Caco-2 (cell line): ENCODE results near the gene CAP2. TPM values are rescaled to one million over a fixed set of nuclear protein-coding genes. Genes with fewer than 3 reads are reported as not detected.

Experiments used
- BruUV-seq: library from RNA; stranded (reverse); fragments of 400-500 nt; replicated peaks from 2 replicates; lab custom pipeline; 2021; lab: Mats Ljungman, UMichigan
- CTCF ChIA-PET: fragments of 300-600 bp; sonication (Branson Sonifier 250); formaldehyde crosslinking; loops from one replicate; lab custom pipeline; 2022; ENCODE audit warnings: antibody characterized with exemption; lab: Charles Lee
- POLR2A ChIA-PET: fragments of 300-600 bp; sonication (Branson Sonifier 250); formaldehyde crosslinking; loops from one replicate; lab custom pipeline; 2022; ENCODE audit warnings: antibody characterized with exemption; lab: Charles Lee
- DNase-seq, 2 experiments: peaks; one replicate each; pipeline versions ENCODE4 v3.0.0 to v3.0.0-alpha.2; 2020 to 2022
- H3K27me3 ChIP-seq: replicated peaks from 2 replicates; pipeline ENCODE4 v1.6.0; 2011; ENCODE audit warnings: low read length; ENCODE audit not compliant: control insufficient read depth, insufficient read depth
- H3K36me3 ChIP-seq: 2 replicates; pipeline ENCODE4 v1.5.1; 2011; ENCODE audit warnings: low read length; ENCODE audit not compliant: control insufficient read depth, insufficient read depth
- H3K4me1 ChIP-seq: fragments of 250-450 bp; sonication (Bioruptor Pico); 2 replicates; pipeline ENCODE4 v1.5.1; 2020; ENCODE audit warnings: mild to moderate bottlenecking
- H3K4me3 ChIP-seq: 2 replicates; pipeline ENCODE4 v1.5.1; 2011; ENCODE audit warnings: low read depth, mild to moderate bottlenecking, control low read depth, low read length
- H3K9me3 ChIP-seq: fragments of 250-450 bp; sonication (Bioruptor Pico); 2 replicates; pipeline ENCODE4 v1.5.1; 2020; ENCODE audit warnings: mild to moderate bottlenecking, moderate library complexity
- H3K27ac Mint-ChIP-seq: one replicate; pipeline ENCODE4 v1.8.0; 2022; ENCODE audit warnings: mixed read lengths; ENCODE audit not compliant: unreplicated experiment
- H3K27me3 Mint-ChIP-seq: one replicate; pipeline ENCODE4 v1.8.0; 2022; ENCODE audit warnings: mixed read lengths; ENCODE audit not compliant: insufficient read depth, unreplicated experiment
- H3K36me3 Mint-ChIP-seq: one replicate; pipeline ENCODE4 v1.8.0; 2022; ENCODE audit warnings: mild to moderate bottlenecking, mixed read lengths; ENCODE audit not compliant: insufficient read depth, unreplicated experiment
- H3K4me1 Mint-ChIP-seq: one replicate; pipeline ENCODE4 v1.8.0; 2022; ENCODE audit warnings: low read depth, mixed read lengths; ENCODE audit not compliant: unreplicated experiment
- H3K4me3 Mint-ChIP-seq: one replicate; pipeline ENCODE4 v1.8.0; 2022; ENCODE audit warnings: mild to moderate bottlenecking, moderate library complexity, mixed read lengths; ENCODE audit not compliant: unreplicated experiment
- H3K9me3 Mint-ChIP-seq: one replicate; pipeline ENCODE4 v1.8.0; 2022; ENCODE audit warnings: mixed read lengths; ENCODE audit not compliant: unreplicated experiment
- intact Hi-C: fragments of 100-400 bp; cut with micrococcal nuclease; formaldehyde crosslinking; loops from one replicate; pipeline ENCODE4 v1.10.0; 2022; ENCODE audit not compliant: unreplicated experiment
- total RNA-seq: library from RNA; stranded (reverse); gene quantifications from 2 replicates; pipeline ENCODE4 v1.2.3, GENCODE V29; 2022
- TF ChIP-seq, protein P1 (sequence below), 2 experiments: fragments of 200-600 bp in 1 of 2; IDR thresholded peaks; 1 replicate in 1 of 2; 2 replicates in 1 of 2; pipeline versions ENCODE4 v1.5.1 to v1.8.0; 2011 to 2022; ENCODE audit warnings: antibody characterized with exemption in 1 of 2, control low read depth in 1 of 2, inconsistent platforms in 1 of 2, low read depth in 1 of 2, low read length in 1 of 2, mild to moderate bottlenecking in 1 of 2, moderate library complexity in 1 of 2; ENCODE audit not compliant: insufficient read depth in 1 of 2, severe bottlenecking in 1 of 2, unreplicated experiment in 1 of 2

Gene CAP2
- total RNA-seq, 1 experiment from 2014 or later, result 8.9 TPM

DNA sequence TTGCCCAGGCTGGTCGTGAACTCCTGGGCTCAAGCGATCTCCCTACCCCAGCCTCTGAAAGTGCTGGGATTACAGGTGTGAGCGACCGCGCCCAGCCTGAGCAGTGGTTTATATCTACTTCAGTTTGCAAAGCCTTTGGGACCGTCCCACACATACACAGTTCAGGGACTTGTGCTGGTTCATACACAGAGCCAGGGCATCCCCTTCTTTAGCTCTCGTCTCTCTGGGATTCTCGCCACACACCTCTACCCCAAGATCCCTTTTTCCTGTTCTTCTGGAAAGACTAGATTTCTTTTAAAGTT, 12.5 kb downstream of the CAP2 start:
- CTCF ChIA-PET, result no interaction called here
- TF ChIP-seq, protein P1, sequence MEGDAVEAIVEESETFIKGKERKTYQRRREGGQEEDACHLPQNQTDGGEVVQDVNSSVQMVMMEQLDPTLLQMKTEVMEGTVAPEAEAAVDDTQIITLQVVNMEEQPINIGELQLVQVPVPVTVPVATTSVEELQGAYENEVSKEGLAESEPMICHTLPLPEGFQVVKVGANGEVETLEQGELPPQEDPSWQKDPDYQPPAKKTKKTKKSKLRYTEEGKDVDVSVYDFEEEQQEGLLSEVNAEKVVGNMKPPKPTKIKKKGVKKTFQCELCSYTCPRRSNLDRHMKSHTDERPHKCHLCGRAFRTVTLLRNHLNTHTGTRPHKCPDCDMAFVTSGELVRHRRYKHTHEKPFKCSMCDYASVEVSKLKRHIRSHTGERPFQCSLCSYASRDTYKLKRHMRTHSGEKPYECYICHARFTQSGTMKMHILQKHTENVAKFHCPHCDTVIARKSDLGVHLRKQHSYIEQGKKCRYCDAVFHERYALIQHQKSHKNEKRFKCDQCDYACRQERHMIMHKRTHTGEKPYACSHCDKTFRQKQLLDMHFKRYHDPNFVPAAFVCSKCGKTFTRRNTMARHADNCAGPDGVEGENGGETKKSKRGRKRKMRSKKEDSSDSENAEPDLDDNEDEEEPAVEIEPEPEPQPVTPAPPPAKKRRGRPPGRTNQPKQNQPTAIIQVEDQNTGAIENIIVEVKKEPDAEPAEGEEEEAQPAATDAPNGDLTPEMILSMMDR (IDR thresholded peaks at IDR 0.05; ENCODE audit: insufficient read depth in 1 of 2, low read depth in 1 of 2, low read length in 1 of 2, severe bottlenecking in 1 of 2, unreplicated experiment in 1 of 2), result no peak
- H3K4me1 ChIP-seq, result peaks cover 18% of the 10 kb centered on the region
- Mint-ChIP-seq H3K27ac (no peak overlapping the region), H3K9me3 (peaks cover 10% of the 10 kb centered on the region), H3K4me3 (no peak overlapping the region), H3K36me3 (peaks cover 6% of the 10 kb centered on the region), H3K27me3 (no peaks in the 10 kb centered on the region), H3K4me1 (peaks cover 25% of the 10 kb centered on the region)
- no peak for DNase-seq
- H3K36me3 ChIP-seq, result no peaks in the 10 kb centered on the region
- BruUV-seq, result no TSS peak
- POLR2A ChIA-PET, result no interaction called here
- intact Hi-C loops, result no loop called here
- H3K4me3 ChIP-seq, result no peak overlapping the region
- no peaks in the 10 kb centered on the region for H3K9me3 ChIP-seq
- H3K27me3 ChIP-seq, result no peaks in the 10 kb centered on the region

GRCh38 chr6:17408081-17408480, 14.7 kb downstream of the CAP2 start:
- no peaks in the 10 kb centered on the region for H3K9me3 ChIP-seq
- Mint-ChIP-seq H3K27ac (no peak overlapping the region), H3K4me1 (peaks cover 19% of the 10 kb centered on the region), H3K36me3 (peaks cover 6% of the 10 kb centered on the region), H3K27me3 (no peaks in the 10 kb centered on the region), H3K4me3 (no peak overlapping the region), H3K9me3 (peaks cover 10% of the 10 kb centered on the region)
- POLR2A ChIA-PET, result no interaction called here
- intact Hi-C loops, result no loop called here
- no peaks in the 10 kb centered on the region for H3K27me3 ChIP-seq
- DNase-seq, result no peak
- CTCF ChIA-PET, result no interaction called here
- TF ChIP-seq, protein P1 (IDR thresholded peaks at IDR 0.05; ENCODE audit: insufficient read depth in 1 of 2, low read depth in 1 of 2, low read length in 1 of 2, severe bottlenecking in 1 of 2, unreplicated experiment in 1 of 2), result no peak
- no peaks in the 10 kb centered on the region for H3K36me3 ChIP-seq
- no TSS peak for BruUV-seq
- no peak overlapping the region for H3K4me3 ChIP-seq
- H3K4me1 ChIP-seq, result peaks cover 14% of the 10 kb centered on the region

- CTCF ChIA-PET, result no interaction called here
- no peak overlapping the region for H3K4me3 ChIP-seq
- intact Hi-C loops, result no loop called here
- H3K36me3 ChIP-seq, result no peaks in the 10 kb centered on the region
- Mint-ChIP-seq H3K27ac (no peak overlapping the region), H3K9me3 (peaks cover 10% of the 10 kb centered on the region), H3K4me3 (no peak overlapping the region), H3K36me3 (peaks cover 6% of the 10 kb centered on the region), H3K4me1 (peaks cover 16% of the 10 kb centered on the region), H3K27me3 (no peaks in the 10 kb centered on the region)
- DNase-seq, result no peak
- no peaks in the 10 kb centered on the region for H3K27me3 ChIP-seq
- POLR2A ChIA-PET, result interaction anchor here (0.7 kb wide), 1 partner anchor 410 kb away, joined by 6 read pairs; no protein-coding TSS in a partner anchor
- peaks cover 8% of the 10 kb centered on the region for H3K4me1 ChIP-seq
- TF ChIP-seq, protein P1 (IDR thresholded peaks at IDR 0.05; ENCODE audit: insufficient read depth in 1 of 2, low read depth in 1 of 2, low read length in 1 of 2, severe bottlenecking in 1 of 2, unreplicated experiment in 1 of 2), result no peak
- H3K9me3 ChIP-seq, result no peaks in the 10 kb centered on the region
- no TSS peak for BruUV-seq
These were observed 16.9 kb downstream of the CAP2 start for GRCh38 chr6:17410281-17410680.
